ENCODE results near the gene MAGEF1. TPM values are rescaled to one million over a fixed set of nuclear protein-coding genes. Genes with fewer than 3 reads are reported as not detected.
A peak's percentile ranks its signal among the peaks of the same experiment; 100 is the strongest.

Gene MAGEF1
- total and polyA plus RNA-seq, 2 of the 8 experiments (the other 6 are each of a cell fraction or from before 2014, with no cell fraction given) = 26.5 to 56.7 TPM

DNA sequence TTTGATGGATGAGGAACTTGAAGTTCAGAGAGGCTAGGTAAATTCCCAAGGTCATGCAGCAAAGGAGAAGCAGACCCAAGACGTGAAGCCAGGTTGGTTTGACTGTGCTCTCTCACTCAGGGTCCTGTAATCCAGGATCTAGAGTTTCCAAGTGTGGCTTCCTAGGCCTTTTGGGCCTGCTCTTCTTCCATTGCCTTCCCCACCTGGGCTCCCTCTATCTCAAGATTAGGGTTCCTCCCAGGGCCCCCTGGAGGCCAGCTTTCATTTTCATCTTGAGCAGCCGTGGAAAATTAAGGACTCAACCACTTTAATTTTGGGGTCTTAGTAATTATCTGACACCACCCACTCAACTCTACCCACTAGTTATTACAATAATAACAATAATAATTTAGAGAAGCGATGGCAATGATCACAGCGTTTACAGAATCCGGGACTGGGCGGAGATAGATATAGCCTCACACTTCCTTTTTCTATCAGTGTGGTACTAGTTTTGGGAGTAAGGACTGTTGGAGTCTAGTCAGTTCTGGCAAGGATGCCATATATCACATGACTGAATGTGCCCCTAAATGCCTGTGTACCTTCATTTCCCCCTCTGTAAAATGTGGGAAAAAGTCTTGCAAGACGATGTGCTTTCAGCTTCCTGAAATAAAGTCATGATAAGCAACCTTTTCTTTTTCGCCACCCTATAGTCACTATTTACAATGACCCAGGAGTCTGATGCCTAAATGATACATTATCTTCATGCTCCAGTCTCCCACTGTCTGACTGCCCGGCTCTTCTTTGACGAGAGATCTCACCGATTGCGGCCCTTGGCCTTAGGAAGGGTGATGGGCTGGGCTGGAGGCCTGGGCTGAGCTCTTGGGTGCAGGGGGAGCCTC, 30.2 kb upstream of the MAGEF1 start:
- FAIRE-seq (no peak), DNase-seq (ENCODE audit: low read depth in 1 of 2, low spot score in 2 of 2) (no peak)
- no peak overlapping the region for H3K27ac ChIP-seq (ENCODE audit: low read depth, low read length)
- H3K27me3 ChIP-seq (replicated peaks in 1 of 4; ENCODE audit: control insufficient read depth in 3 of 4, extremely low read depth in 1 of 4, insufficient read depth in 3 of 4, low read length in 3 of 4) = no peaks in the 10 kb centered on the region
- POLR2A ChIA-PET (ENCODE audit: partially characterized antibody) = interaction anchor here (0.5 to 1.9 kb wide), 3 partner anchors 9 to 30 kb away, joined by 3 to 6 read pairs (median 4); partner anchors contain the start of gene MAGEF1
- H2BK5ac ChIP-seq (ENCODE audit: low read depth, low read length) = no peak overlapping the region
- no peaks in the 10 kb centered on the region for H3K79me1 ChIP-seq (ENCODE audit: low read depth, low read length)
- no peak overlapping the region for H2BK15ac ChIP-seq (ENCODE audit: low read length)
- H2BK120ac ChIP-seq (replicated peaks; ENCODE audit: low read depth, low read length) = no peak overlapping the region
- H2BK12ac ChIP-seq (ENCODE audit: low read depth, low read length) = no peak overlapping the region
- peaks cover 0 to 4% (median 1%) of the 10 kb centered on the region in 4 experiments; a peak in 2 of 7 replicates for H3K4me1 ChIP-seq (replicated peaks in 1 of 4; ENCODE audit: control insufficient read depth in 3 of 4, insufficient read depth in 4 of 4, low read length in 3 of 4)
- H3K79me2 ChIP-seq (ENCODE audit: control insufficient read depth in 1 of 2, insufficient read depth in 2 of 2, low read length in 2 of 2) = no peaks in the 10 kb centered on the region
- no peaks in the 10 kb centered on the region for H3K36me3 ChIP-seq (ENCODE audit: control insufficient read depth in 2 of 4, insufficient read depth in 4 of 4, low read length in 3 of 4)
- no peak overlapping the region for H3K4me2 ChIP-seq (ENCODE audit: insufficient read depth in 1 of 2, low read depth in 2 of 2, low read length in 2 of 2)
- no peaks in the 10 kb centered on the region for H4K20me1 ChIP-seq (replicated peaks in 1 of 2; ENCODE audit: control insufficient read depth in 1 of 2, insufficient read depth in 2 of 2, low read length in 2 of 2)
- no peak overlapping the region for H2BK20ac ChIP-seq (ENCODE audit: low read length)
- no peak overlapping the region for H2AFZ ChIP-seq (ENCODE audit: low read length)
- H3K56ac ChIP-seq (replicated peaks; ENCODE audit: insufficient read length, low read depth, low read length) = no peak overlapping the region
- CTCF ChIA-PET (ENCODE audit: partially characterized antibody) = interaction anchor here (0.6 to 7.6 kb wide), 24 partner anchors 8 to 254 kb away, joined by 3 to 100 read pairs (median 4); no protein-coding TSS in a partner anchor
- H4K8ac ChIP-seq (ENCODE audit: extremely low read depth, insufficient read depth, low read length) = no peak overlapping the region
- no peak overlapping the region for H3K14ac ChIP-seq (ENCODE audit: insufficient read length)
- no peak overlapping the region for H3K4me3 ChIP-seq (ENCODE audit: extremely low read depth in 1 of 4, insufficient read depth in 2 of 4, low read depth in 3 of 4, low read length in 4 of 4)
- no peak overlapping the region for H2AK5ac ChIP-seq (ENCODE audit: low read depth, low read length)
- H4K91ac ChIP-seq (replicated peaks; ENCODE audit: insufficient read length, low read length) = no peak overlapping the region
- no peaks in the 10 kb centered on the region for H3K23me2 ChIP-seq (ENCODE audit: low read depth, low read length)
- TF ChIP-seq SP2 (IDR thresholded peaks at IDR 0.05; ENCODE audit: low read length) (no peak), RAD21 (IDR thresholded peaks at IDR 0.05 in 1 of 2, conservative IDR thresholded peaks at IDR 0.05 in 1 of 2; ENCODE audit: low read depth in 2 of 2, low read length in 2 of 2) (peak in 1 of 2 experiments; percentile 33; a peak in 1 of 4 replicates), TCF12 (IDR thresholded peaks at IDR 0.05; ENCODE audit: low read depth, low read length) (no peak), CEBPB (IDR thresholded peaks at IDR 0.05; ENCODE audit: low read depth, low read length) (no peak)
- TF ChIP-seq, protein P1, sequence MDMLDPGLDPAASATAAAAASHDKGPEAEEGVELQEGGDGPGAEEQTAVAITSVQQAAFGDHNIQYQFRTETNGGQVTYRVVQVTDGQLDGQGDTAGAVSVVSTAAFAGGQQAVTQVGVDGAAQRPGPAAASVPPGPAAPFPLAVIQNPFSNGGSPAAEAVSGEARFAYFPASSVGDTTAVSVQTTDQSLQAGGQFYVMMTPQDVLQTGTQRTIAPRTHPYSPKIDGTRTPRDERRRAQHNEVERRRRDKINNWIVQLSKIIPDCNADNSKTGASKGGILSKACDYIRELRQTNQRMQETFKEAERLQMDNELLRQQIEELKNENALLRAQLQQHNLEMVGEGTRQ (IDR thresholded peaks at IDR 0.05; ENCODE audit: low read length) = no peak
- TF ChIP-seq, protein P2, sequence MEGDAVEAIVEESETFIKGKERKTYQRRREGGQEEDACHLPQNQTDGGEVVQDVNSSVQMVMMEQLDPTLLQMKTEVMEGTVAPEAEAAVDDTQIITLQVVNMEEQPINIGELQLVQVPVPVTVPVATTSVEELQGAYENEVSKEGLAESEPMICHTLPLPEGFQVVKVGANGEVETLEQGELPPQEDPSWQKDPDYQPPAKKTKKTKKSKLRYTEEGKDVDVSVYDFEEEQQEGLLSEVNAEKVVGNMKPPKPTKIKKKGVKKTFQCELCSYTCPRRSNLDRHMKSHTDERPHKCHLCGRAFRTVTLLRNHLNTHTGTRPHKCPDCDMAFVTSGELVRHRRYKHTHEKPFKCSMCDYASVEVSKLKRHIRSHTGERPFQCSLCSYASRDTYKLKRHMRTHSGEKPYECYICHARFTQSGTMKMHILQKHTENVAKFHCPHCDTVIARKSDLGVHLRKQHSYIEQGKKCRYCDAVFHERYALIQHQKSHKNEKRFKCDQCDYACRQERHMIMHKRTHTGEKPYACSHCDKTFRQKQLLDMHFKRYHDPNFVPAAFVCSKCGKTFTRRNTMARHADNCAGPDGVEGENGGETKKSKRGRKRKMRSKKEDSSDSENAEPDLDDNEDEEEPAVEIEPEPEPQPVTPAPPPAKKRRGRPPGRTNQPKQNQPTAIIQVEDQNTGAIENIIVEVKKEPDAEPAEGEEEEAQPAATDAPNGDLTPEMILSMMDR (IDR thresholded peaks at IDR 0.05; ENCODE audit: control extremely low read depth in 1 of 3, insufficient read depth in 1 of 3, low read depth in 1 of 3, low read length in 3 of 3) = peak in 1 of 3 experiments; percentile 6; a peak in 1 of 4 replicates
- no peak overlapping the region for H3K9ac ChIP-seq (replicated peaks in 1 of 4; ENCODE audit: extremely low read depth in 1 of 4, low read depth in 3 of 4, low read length in 3 of 4)
- no peak overlapping the region for H3K18ac ChIP-seq (ENCODE audit: extremely low read depth, low read length)
- no peaks in the 10 kb centered on the region for H3K9me3 ChIP-seq (ENCODE audit: insufficient read depth in 2 of 2, low read depth in 1 of 2, low read length in 1 of 2)
- no peak overlapping the region for H3K23ac ChIP-seq (ENCODE audit: insufficient read length)
- 85% methylated on average over 12 of the region's 12 CpGs; no CpG with 5 or more reads in 1 of the 2 experiments for WGBS, 2 experiments (ENCODE audit: extremely low coverage in 1 of 2, insufficient coverage in 1 of 2, insufficient read length in 1 of 2, insufficient replicate concordance in 2 of 2, low coverage in 1 of 2, low lambda C conversion rate in 2 of 2, missing lambda C conversion rate in 1 of 2)
- no peak overlapping the region for H3K4ac ChIP-seq (replicated peaks; ENCODE audit: insufficient read length, low read depth, low read length)
- no peak overlapping the region for H4K5ac ChIP-seq (ENCODE audit: insufficient read length, low read depth, low read length)
